ENCODE measurements around the gene FAM72D.
"Not testable (repeated sequence)": the region's sequence is repeated elsewhere in the genome, so short reads cannot be mapped to it uniquely, and the experiment has no call there.

Gene FAM72D

GRCh38 chr1:145082483-145083255, 13.1 kb upstream of the FAM72D start:
- not testable (repeated sequence) for DNase-seq (ENCODE audit: low read depth)

GRCh38 chr1:145093517-145094149, 2.1 kb upstream of the FAM72D start:
- not testable (repeated sequence) for DNase-seq (ENCODE audit: low read depth)

- DNase-seq (ENCODE audit: low read depth): not testable (repeated sequence)
Measured at GRCh38 chr1:145094655-145095211, 1.0 kb upstream of the FAM72D start.

GRCh38 chr1:145101725-145102124, 6.0 kb downstream of the FAM72D start:
- DNase-seq (ENCODE audit: low read depth): not testable (repeated sequence)

GRCh38 chr1:145103294-145103693, 7.5 kb downstream of the FAM72D start:
- not testable (repeated sequence) for DNase-seq (ENCODE audit: low read depth)

- not testable (repeated sequence) for DNase-seq (ENCODE audit: low read depth)
Measured at GRCh38 chr1:145111674-145112073, 15.9 kb downstream of the FAM72D start.

GRCh38 chr1:145112703-145113102, 16.9 kb downstream of the FAM72D start:
- DNase-seq (ENCODE audit: low read depth): not testable (repeated sequence)

GRCh38 chr1:145114560-145115057, 18.8 kb downstream of the FAM72D start:
- DNase-seq (ENCODE audit: low read depth): not testable (repeated sequence)

- not testable (repeated sequence) for DNase-seq (ENCODE audit: low read depth)
Measured at GRCh38 chr1:145115587-145116493, 20.1 kb downstream of the FAM72D start.

GRCh38 chr1:145119842-145120241, 24.1 kb downstream of the FAM72D start:
- DNase-seq (ENCODE audit: low read depth): not testable (repeated sequence)

- not testable (repeated sequence) for DNase-seq (ENCODE audit: low read depth)
Measured at GRCh38 chr1:145122344-145123061, 26.7 kb downstream of the FAM72D start.

GRCh38 chr1:145123062-145123395, 27.3 kb downstream of the FAM72D start:
- DNase-seq (ENCODE audit: low read depth): not testable (repeated sequence)

GRCh38 chr1:145123992-145124641, 28.3 kb downstream of the FAM72D start:
- not testable (repeated sequence) for DNase-seq (ENCODE audit: low read depth)

- not testable (repeated sequence) for DNase-seq (ENCODE audit: low read depth)
Measured at GRCh38 chr1:145125112-145125511, 29.3 kb downstream of the FAM72D start.

- DNase-seq (ENCODE audit: low read depth): not testable (repeated sequence)
Measured at GRCh38 chr1:145127144-145127543, 31.4 kb downstream of the FAM72D start.

GRCh38 chr1:145128697-145129469, 33.1 kb downstream of the FAM72D start:
- not testable (repeated sequence) for DNase-seq (ENCODE audit: low read depth)

GRCh38 chr1:145134476-145134875, 38.7 kb downstream of the FAM72D start:
- not testable (repeated sequence) for DNase-seq (ENCODE audit: low read depth)

- DNase-seq (ENCODE audit: low read depth): not testable (repeated sequence)
Measured at GRCh38 chr1:145140549-145140948, 44.8 kb downstream of the FAM72D start.

- DNase-seq (ENCODE audit: low read depth): not testable (repeated sequence)
Measured at GRCh38 chr1:145144264-145144913, 48.6 kb downstream of the FAM72D start.

Data from non-pigmented ciliary epithelial cell (primary cell).